ENCODE data around the gene SVOP.
"Not testable (repeated sequence)": the region's sequence is repeated elsewhere in the genome, so short reads cannot be mapped to it uniquely, and the experiment has no call there.

The SVOP gene, protein sequence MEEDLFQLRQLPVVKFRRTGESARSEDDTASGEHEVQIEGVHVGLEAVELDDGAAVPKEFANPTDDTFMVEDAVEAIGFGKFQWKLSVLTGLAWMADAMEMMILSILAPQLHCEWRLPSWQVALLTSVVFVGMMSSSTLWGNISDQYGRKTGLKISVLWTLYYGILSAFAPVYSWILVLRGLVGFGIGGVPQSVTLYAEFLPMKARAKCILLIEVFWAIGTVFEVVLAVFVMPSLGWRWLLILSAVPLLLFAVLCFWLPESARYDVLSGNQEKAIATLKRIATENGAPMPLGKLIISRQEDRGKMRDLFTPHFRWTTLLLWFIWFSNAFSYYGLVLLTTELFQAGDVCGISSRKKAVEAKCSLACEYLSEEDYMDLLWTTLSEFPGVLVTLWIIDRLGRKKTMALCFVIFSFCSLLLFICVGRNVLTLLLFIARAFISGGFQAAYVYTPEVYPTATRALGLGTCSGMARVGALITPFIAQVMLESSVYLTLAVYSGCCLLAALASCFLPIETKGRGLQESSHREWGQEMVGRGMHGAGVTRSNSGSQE

DNA sequence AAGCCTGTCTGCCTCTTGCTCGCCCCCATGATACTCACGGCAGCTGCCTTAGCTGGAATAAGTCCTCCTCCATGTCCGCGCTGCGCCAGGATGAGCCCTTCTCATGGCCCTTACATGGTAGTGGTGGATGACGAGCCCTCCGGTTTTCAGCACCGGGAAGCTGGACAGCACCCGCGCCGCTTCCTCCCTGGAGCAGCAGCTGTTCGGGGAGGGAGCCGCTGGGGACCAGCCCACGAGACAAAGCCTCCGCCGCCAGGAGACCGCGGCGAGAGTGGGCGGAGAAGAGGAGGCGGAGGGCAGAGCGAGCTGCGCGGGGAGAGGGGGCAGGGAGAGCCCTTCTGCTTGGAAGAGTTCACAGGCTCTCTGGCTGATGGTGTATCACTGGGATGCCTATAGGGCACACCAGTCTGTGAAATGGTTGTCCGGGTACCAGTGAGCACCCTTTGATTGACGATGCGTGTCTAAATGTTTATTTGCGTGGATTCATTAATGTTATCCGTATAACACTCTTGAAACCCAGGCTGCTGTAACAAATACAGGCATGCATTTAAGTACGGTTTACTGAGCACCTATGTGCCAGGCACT lies at the start of gene SVOP:
TSS of gene SVOP (minus strand) at position 273 of the 585 bp plus-strand sequence. CDS start at position 73, 200 bp downstream.
- DNase-seq = peak; percentile 31

DNA sequence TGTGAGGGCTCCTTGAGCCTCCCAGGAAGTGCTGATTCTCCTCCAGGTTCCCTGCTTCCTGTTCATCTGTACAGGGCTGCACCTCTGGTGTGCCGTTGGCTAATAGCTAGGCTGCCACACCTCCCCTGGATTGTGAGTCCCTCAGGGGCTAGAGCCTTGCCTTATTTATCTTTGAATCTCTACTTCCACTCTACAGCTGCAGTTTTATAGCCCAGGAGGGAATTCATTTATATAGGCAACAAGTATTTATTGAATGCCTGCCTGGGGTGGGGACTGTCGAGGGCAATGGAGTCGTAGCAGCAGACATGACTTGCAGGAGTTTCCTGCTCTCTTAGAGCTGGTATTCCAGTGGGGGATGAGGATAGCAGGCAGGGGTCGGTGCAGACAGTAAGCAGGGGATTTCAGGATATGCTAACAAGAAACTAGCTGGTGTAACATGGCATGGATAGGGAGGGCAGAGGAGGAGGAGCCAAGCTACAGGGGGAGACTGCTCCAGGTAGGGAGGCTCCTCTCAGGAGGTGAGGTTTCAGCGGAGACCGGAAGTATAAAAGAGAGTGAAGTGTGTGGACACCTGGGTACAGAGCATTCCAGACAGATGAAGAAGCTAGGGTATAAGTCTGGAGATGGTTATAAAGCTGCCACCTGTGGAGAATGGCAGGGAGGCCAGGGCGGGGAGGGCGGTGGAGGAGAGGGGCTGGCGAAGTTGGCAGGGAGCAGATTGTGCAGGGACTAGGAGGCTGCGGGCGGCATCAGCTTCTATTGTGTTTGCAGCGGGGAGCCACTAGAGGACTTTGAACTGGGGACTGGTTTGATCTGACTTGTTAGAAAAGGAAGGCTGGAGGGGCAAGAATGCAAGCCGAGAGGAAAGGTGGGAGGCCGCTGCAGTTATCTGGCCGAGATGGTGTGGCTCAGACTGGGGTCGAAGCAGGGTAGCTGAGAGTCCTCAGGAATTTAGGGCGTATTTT lies 48.7 kb upstream of the SVOP start:
- DNase-seq = no peak

DNA sequence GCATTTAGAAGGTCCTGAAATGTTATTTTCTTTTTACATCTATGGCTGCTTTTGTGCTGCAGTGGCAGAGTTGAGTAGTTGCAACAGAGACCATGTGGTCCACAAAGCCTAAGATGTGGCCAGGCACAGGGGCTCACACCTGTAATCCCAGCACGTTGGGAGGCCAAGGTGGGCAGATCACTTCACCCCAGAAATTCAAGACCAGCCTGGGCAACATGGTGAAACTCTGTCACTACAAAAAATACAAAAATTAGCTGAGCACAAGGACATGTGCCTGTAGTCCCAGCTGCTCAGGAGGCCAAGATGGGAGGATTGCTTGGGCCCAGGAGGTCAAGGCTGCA lies 45.0 kb upstream of the SVOP start:
- DNase-seq = no peak

DNA sequence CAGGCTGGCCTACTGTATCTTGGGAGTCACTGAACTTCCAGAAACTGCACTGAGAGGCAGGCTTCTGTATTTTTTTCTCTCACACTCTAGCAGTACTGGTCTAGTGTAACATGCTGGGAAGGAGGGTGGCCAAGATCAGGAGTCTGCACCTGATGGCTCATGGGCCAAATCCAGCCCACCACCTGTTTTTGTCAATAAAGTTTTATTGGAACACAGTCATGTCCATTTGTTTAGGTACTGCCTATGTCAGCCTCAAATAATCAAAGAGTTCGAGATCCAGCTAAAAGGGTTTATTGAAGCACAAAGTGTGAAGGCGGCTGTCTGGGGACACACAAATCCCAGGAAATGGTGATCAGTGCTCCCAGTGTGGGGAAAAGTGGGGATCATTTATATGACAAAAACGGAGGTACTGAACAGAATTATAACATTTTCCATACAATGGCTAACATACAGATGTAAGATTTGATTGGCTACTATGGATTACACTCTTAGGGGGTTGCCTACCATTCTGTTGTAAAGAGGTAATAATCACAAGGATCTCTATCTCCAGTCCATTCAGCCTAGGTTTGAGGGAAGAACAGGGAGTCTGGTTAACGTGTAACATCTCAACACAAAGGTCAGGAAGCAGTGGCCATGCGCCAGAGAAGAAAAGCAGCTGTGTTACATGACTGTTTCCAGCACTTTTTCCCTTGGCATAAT lies 44.4 kb upstream of the SVOP start:
- no peak for DNase-seq

DNA sequence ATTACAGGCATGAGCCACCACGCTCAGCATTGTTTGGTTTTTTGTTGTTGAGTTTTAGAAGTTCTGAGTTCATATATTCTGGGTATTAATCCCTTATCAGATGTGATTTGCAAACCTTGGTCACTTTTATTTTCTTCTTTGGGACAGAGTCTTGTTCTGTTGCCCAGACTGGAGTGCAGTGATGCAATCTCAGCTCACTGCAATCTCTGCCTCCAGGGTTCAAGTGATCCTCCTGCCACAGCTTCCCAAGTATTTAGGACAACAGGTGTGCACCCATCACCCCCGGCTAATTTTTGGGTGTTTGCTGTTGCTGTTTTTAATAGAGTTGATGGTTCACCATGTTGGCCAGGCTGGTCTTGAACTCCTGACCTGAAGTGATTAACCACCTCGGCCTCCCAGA lies 43.3 kb upstream of the SVOP start:
- no peak for DNase-seq

DNA sequence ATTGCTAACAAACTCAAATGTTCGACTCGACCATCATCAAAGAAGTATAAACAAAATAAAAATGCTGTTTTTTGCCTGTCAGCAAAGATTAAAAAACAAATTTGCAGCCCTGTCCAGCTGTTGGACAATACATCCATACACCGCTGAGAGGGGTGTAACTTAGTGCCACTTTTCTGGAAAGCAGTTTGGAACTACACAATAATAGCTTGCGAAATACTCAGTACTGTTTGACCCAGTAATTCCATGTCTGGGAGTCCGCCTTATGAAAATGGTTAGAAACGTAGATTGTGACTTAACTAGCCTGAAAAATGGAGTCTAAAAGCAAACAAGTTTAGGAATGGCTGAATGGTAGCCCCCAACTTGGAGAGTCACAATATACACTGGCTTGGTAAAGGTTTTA lies 37.9 kb upstream of the SVOP start:
- no peak for DNase-seq

DNA sequence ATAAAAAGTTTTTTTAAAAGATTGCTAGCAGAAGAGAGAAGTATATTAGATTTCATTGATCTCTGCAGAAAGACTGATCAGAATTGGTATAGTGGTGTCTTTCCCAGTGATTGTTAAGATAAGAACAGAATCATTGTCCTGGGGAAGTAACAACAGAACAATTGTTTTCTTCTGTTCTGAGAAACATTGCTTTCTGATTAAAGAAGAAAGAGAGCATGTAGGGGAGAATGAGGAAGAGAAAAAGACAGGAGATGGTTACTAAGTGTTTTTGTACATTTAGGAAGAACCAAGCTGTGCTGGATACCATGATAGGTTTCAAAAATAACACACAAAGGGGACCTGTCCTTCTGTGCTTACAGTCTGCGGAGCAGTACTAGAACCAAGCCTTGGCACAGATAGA lies 36.5 kb upstream of the SVOP start:
- DNase-seq = no peak

DNA sequence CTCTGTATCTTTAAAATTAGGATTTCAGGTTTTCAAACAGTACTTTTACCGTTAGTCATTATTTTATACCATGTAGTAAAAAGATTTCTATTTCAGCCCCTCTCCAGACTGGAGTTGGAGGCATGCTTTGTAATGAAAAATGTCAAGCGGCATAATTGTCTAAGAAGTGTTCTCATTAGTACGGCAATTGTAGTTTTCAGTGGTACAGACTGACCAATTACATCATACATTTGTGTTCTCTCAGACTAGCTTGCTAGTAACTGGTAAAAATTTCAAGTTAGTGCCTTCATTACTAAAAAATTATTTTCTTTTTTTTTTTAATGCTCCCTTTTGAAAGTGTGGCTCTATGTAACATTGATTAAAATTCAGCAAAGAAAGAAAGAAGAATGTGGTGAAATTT lies 36.0 kb upstream of the SVOP start:
- no peak for DNase-seq

DNA sequence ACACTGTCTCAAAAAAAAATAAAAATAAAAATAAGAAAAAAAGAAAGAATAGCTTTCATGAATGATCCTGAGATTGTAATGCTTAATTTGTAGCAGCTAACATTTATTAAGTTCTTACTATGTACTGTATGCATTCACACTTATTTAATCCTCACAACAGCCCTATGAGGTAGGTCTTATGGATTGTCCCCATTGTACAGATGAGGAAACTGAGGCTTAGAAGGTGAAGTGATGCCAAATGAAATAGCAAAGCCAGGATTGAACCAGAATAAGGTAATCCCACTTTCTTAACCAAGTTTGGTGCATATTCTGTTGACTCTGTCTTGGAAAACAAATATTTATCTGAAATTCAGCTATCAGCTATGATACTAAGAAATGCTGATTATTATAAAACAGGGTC lies 33.7 kb upstream of the SVOP start:
- DNase-seq = no peak

DNA sequence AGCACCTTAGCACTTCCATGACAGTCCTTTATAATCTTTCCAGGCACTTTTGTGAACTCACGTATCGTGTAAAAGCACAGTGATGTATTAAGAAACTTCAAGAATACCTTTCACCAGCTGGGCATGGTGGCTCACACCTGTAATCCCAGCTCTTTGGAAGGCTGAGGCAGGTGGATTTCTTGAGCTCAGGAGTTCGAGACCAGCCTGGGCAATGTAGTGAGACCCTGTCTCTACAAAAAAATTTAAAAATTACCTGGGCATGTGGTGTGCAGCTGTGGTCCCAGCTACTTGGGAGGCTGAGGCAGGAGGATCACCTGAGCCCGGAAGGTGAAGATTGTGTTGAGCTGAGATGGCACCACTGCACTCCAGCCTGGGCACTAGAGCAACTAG lies 33.3 kb upstream of the SVOP start:
- not testable (repeated sequence) for DNase-seq

DNA sequence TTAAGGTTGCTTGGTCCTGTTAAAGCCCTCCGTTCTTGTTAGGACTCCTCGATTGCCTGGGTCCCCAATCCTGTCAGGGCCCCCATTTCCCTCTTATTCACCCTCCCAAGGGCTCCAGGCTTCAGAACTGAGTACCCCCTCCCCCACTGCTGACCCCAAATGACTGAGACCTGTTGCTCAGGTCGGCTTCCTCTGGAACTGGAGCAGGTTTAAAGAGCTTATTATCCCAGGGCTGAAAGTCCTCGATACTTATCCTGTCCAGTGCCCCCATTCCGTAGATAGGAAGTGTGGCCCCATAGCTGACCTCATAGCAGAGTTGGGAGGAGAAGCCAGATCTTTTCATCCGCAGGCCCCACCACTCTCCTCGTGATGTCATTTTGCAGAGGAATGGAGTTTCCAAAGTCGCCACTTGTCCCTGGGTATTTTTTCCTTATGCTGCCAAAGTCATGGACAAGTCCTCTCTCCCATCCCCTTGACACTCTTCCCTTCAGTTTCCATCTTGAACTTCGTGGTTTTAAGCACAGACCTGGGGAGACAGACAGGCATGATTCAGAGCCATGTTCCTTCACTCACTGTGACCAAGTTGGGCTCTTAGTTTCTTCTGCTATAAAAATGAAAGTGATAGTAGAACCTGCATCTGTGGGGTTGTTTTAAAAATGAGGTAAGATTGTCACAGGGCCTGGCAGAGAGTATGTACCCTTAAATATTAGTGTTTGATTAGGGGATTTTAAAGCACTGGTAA lies 32.7 kb upstream of the SVOP start:
- DNase-seq = no peak

DNA sequence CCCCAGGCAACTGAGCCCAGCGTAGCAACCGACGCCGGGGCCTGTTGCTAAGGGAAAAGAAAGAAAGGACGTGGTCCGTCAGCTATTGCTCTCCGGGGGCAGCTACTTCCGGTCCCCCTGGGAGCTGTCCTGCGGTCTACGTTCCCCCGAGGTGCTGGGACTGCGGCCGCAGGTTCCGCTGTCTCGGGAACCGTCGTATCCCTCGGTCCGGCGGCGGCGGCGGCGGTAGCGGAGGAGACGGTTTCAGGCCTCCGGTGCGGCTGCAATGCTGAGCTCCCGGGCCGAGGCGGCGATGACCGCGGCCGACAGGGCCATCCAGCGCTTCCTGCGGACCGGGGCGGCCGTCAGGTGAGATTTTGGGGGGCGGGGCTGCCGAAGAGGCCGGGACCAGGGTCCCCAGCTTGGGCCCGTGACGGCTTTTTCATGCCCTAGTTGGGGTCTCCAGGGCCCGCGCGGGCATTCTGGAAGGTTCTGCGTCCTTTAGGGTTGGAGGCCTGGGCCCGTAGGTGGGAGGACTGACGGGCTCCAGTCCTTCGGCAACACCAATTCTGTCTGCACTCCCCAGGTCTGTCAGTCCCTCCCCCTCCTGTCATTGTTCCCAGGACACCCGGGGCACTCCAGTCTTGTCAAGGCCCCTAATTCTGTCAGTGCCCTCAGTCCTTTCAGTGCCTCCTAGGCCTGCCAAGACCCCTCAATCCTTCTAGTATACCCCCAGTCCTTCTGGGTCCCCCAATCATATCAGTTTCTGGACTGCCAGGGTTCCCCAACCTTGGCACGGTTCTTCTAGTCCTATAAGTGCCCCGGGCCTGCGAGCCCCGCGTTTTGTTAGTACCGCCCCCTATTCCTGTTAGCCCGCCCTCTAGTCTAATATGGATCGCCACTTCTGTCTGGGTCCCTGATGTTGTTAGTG lies 31.8 kb upstream of the SVOP start, which contains the start of gene USP30:
TSS of gene USP30 (plus strand) at position 163 of the 910 bp plus-strand sequence. CDS start at position 266, 103 bp downstream.
- peak; percentile 77 for DNase-seq

DNA sequence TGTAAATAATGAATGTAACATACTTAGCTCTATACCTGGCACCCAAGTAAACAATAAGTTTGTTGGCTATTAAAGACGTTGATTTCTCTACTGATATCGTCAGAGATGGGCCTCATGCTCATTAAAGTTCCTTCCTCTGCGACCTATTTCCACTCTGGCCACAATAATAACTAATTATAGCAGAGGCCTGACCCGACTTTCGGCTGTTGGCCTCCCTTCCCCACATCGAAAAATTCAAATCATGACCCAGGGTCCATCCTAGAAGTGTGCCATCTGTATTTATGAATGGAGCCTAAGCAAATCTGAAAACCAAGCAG lies 31.2 kb upstream of the SVOP start:
- DNase-seq = no peak

DNA sequence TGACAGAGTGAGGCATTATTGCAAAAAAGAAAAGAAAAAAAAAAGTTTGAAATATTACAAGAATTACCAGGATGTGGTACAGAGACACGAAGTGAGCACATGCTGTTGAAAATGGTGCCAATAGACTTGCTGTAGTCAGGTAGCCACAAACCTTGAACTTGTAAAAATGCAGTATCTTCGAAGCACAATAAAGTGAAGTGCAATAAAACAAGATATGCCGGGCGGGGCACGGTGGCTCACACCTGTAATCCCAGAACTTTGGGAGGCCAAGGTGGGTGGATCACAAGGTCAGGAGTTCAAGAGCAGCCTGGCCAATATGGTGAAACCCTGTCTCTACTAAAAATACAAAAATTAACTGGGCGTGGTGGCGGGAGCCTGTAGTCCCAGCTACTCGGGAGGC lies 28.9 kb upstream of the SVOP start:
- not testable (repeated sequence) for DNase-seq

DNA sequence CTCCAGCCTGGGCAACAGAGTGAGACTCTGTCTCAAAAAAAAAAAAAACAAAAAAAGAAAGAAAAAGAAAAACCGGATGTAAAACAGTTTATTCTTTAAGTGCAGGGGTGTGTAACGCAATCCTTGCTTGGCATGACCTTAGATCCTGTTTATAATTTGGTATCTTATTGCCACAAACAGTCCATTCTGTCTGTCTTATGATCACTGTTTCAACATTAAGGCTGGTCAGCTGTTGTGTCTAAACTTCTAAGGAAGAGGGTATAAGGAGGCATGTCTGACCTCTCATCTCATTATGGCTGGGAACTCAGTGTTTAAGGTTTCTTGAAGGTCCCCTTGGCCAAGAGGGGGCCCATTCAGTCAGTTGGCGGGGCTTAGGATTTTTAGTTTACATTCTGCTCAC lies 27.8 kb upstream of the SVOP start:
- DNase-seq = not testable (repeated sequence)

DNA sequence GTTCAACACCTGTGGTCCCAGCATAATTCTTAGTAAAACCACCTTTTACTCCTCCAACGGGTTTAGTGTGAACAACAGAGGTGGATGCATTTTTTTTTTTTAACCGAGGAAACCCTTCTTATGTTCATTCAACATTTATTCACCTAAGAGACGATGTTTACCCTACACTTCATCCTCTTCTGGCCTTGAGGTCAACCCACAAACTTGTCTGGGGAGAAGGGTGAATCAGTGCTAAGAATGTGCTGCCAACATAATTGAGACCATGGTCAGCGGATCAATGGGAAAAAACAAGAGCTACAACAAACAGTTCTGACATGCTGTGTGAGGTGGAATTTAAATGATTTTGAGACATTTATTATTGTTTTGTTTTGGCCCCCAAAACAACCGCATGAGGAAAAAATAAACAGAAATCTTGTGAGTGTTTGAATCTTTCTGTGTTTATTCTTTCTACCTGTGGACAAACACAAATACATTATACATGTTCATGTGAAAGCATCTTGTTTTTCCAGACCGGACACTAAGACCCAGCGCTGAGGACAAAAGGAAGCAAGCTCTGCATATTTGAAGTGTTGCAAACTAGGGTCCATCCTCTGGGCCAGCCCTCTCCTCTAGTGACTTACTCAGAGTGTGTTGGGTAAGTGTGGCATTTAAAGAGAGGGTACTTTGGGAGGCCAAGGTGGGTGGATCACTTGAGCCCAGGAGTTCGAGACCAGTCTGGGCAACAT lies 26.4 kb upstream of the SVOP start:
- no peak for DNase-seq

DNA sequence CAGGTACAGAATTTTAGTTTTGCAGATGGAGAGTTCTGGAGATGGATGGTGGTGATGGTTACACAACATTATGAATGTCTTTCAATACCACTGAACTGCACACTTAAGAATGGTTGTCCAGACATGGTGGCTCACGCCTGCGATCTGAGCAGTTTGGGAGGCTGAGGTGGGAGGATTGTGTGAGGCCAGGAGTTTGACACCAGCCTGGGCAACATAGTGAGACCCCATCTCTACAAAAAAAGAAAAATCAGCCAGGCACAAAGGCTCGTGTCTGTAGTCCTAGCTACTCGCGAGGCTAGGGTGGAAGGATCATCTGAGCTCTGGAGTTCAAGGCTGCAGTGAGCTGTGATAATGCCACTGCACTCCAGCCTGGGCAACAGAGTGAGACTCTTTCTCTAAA lies 23.4 kb upstream of the SVOP start:
- DNase-seq = no peak

DNA sequence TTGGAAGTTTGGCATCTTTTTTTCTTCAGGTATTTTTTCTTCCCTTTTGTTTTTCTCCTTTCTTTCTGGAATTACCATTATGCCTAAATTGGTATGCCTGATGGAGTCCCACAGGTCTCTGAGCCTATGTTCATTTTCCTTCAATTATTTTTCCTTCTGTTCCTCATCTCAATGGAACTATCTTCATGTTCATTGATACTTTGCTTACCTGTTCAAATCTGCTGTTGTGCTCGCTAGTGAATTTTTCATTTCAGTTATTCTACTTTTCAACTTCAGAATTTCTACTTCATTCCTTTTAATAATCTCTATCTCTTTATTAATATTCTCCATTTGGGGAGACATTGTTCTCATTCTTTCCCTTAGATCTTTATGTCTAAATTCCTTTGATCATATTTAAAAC lies 16.1 kb upstream of the SVOP start:
- DNase-seq = no peak

DNA sequence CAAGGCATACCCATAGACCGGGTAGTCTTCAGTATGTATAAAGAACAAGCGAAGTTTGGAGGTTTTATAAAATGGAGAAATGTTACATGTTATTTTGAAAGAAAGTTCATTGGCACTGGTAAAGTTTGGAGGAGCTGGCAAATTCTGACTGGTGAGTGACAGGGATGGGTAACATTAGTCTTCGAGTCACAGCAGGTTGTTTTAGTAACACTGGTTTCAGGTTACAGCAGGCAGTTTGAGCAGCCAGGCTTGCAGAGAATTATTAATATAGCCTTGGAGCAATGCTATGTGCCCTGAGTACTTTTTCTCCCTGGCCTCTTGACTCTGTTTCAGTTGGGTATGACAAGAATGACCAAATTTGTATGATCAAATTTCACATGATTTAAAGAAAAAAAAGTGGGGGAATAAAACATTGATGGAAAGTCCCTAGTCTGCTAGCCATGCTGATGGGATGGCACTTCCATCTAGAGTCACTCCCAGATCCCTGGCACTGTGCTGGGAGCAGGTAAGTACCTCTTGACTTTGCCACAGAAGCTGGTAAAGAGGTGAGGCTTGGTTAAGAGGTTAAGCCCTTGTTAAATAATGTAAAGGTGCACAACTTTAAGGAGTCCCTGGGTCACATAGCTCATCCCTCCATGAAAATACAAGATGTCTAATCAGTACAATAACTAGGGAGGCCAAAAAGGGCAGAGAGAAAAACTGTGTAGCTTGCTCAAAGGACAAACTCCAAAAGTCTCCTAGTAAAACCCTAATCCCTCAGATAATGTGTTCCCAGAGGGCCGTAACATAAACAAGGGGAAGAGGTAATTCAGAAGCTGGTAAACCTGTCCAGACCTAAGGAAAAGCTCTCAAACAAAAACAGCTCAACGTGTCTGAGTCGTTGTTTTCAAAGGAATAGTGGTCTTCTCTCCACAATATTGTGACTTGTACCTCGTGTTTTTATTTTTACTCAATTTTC lies 12.7 kb upstream of the SVOP start:
- no peak for DNase-seq
